NCI-H2107 treated with DMSO at 0.1 percent for 48 hours (cell line): ENCODE measurements around the gene PCDHGC5.

Experiments
- DNase-seq: peaks from one replicate; lab custom pipeline; 2025; ENCODE audit not compliant: unreplicated experiment; lab: John Stamatoyannopoulos, UW

Gene PCDHGC5

GRCh38 chr5:141528291-141528984 is 39.6 kb downstream of the PCDHGC5 start:
- DNase-seq: no peak

DNA sequence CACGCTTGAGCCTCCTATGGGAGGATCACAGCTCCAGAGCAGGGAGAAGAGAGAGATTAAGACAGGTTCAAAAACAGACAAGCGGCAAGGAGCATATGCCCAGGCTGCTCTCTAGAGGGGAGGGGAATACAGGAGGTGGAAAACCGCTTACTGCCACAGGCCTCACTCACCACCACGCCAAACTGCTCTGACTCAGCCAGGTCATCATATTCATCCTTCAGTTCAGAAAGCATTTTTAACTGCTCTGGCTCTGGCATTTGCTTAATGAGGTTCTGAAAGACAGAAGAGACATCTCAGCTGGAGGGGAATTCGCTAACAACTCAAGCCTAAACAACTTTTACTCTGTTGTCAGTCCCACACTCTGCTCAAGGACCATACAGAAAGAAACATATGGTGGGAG is 40.1 kb downstream of the PCDHGC5 start:
- no peak for DNase-seq

- DNase-seq: no peak
Measured at GRCh38 chr5:141529873-141530272, 41.0 kb downstream of the PCDHGC5 start.

DNA sequence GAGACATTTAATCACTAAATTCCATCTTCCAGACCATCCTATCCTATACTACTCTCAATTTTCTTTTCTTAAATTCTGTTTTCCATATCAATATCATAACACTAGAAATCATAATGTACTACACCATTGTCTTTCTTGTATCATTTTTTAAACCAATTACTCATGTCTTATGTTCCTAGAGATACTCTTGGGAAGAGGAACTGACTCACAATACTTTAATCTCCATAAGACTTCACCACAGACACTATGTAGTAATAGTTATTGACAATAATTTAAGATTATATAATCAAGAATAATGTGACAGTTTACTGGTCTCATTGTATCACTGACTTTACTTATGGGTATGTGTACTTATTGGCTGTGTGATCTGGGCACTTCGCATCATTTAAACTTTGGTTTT is 43.8 kb downstream of the PCDHGC5 start:
- DNase-seq: no peak

DNA sequence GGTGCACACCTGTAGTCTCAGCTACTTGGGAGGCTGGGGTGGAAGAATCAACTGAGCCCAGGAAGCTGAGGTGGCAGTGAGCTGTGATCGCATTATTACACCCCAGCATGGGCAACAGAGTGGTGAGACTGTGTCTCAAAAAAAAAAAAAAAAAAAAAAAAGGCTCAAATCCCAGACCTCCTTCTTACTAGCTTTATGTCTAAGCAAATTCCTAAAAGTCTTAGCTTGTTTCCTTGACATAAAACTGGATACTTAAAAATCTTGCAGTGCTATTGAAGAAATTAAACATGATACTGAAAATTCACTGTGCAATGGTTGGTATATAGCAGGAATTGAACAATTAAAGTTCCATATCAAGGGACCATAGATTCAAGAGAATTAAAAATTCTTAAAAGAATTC is 45.0 kb downstream of the PCDHGC5 start:
- no peak for DNase-seq

DNA sequence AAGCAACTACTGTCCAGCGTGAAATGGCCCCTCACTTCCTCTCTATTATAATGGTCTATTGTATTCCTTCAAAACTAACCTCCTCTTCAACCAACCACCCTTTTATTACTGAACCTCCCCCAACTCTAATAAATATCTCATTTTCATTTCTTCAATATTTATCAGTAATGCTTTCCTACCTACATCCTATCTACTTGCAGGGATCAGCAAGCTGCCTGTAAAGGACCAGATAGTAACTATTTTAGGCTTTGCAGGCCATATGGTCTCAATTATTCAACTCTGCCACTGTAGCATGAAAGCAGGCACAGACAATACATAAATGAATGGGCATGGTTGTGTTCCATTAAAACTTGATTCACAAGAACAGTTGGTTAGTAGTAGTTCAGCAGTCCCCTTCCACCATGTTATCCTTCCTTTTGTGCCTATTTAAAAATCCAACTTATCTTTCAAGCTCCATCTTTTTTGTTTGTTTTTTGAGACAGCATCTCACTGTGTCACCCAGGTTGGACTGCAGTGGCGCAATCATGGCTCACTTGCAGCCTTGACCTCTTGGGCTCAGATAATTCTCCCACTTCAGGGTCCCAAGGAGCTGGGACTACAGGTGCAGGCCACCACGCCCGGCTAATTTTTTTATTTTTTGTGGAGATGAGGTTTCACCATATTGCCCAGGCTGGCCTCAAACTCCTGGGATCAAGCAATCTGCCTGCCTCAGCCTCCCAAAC is 45.8 kb downstream of the PCDHGC5 start:
- DNase-seq: no peak
